Right hindlimb (tissue), 1 donor: ENCODE data around the gene ZNF791.
"Not testable (repeated sequence)": the region's sequence is repeated elsewhere in the genome, so short reads cannot be mapped to it uniquely, and the experiment has no call there.

Source experiments
- DNase-seq: peaks from one replicate; pipeline ENCODE4 v3.0.0-alpha.2; 2018

The ZNF791 gene

GRCh38 chr19:12636631-12637030, 25.9 kb downstream of the ZNF791 start:
- no peak for DNase-seq

GRCh38 chr19:12638611-12639182, 28.0 kb downstream of the ZNF791 start:
- no peak for DNase-seq

GRCh38 chr19:12639901-12640613, 29.3 kb downstream of the ZNF791 start:
- DNase-seq, result peak; percentile 83

GRCh38 chr19:12641456-12641855, 30.7 kb downstream of the ZNF791 start:
- no peak for DNase-seq

- no peak for DNase-seq
These were observed 31.8 kb downstream of the ZNF791 start for GRCh38 chr19:12642506-12642905.

GRCh38 chr19:12643716-12644115, 33.0 kb downstream of the ZNF791 start:
- not testable (repeated sequence) for DNase-seq

- no peak for DNase-seq
These were observed 35.8 kb downstream of the ZNF791 start for GRCh38 chr19:12646551-12646950.

GRCh38 chr19:12647047-12647446, 36.3 kb downstream of the ZNF791 start:
- no peak for DNase-seq

GRCh38 chr19:12647490-12648071, 36.9 kb downstream of the ZNF791 start:
- peak; percentile 33 for DNase-seq

GRCh38 chr19:12648088-12648487, 37.4 kb downstream of the ZNF791 start:
- DNase-seq, result no peak

- no peak for DNase-seq
These were observed 39.2 kb downstream of the ZNF791 start for GRCh38 chr19:12649941-12650340.

- no peak for DNase-seq
These were observed 41.5 kb downstream of the ZNF791 start for GRCh38 chr19:12652219-12652618.

GRCh38 chr19:12655546-12655945, 44.8 kb downstream of the ZNF791 start:
- no peak for DNase-seq

GRCh38 chr19:12656899-12657571, 46.3 kb downstream of the ZNF791 start:
- DNase-seq, result no peak

- DNase-seq, result no peak
These were observed 47.2 kb downstream of the ZNF791 start for GRCh38 chr19:12657966-12658365.

GRCh38 chr19:12660980-12661379, 50.3 kb downstream of the ZNF791 start:
- no peak for DNase-seq

GRCh38 chr19:12664406-12665280, 53.9 kb downstream of the ZNF791 start:
- DNase-seq, result no peak

- DNase-seq, result no peak
These were observed 54.5 kb downstream of the ZNF791 start for GRCh38 chr19:12665281-12665573.

- no peak for DNase-seq
These were observed 55.0 kb downstream of the ZNF791 start for GRCh38 chr19:12665671-12666264.

- peak; percentile 84 for DNase-seq
These were observed 55.7 kb downstream of the ZNF791 start, which contains the start of the genes MAN2B1 and WDR83 for GRCh38 chr19:12666265-12667048. MAN2B1 (minus strand) TSS chr19:12666742; CDS start chr19:12666701, 41 bp downstream. WDR83 (plus strand) TSS chr19:12666807; CDS start chr19:12669791, 2,984 bp downstream.

GRCh38 chr19:12667731-12668302, 57.1 kb downstream of the ZNF791 start:
- DNase-seq, result no peak
